NCI-H1930 (cell line): ENCODE measurements around the gene INTS11.

Experiments
- DNase-seq, 2 experiments: peaks; one replicate each; lab custom pipeline; 2025; lab: John Stamatoyannopoulos, UW

The INTS11 gene

DNA sequence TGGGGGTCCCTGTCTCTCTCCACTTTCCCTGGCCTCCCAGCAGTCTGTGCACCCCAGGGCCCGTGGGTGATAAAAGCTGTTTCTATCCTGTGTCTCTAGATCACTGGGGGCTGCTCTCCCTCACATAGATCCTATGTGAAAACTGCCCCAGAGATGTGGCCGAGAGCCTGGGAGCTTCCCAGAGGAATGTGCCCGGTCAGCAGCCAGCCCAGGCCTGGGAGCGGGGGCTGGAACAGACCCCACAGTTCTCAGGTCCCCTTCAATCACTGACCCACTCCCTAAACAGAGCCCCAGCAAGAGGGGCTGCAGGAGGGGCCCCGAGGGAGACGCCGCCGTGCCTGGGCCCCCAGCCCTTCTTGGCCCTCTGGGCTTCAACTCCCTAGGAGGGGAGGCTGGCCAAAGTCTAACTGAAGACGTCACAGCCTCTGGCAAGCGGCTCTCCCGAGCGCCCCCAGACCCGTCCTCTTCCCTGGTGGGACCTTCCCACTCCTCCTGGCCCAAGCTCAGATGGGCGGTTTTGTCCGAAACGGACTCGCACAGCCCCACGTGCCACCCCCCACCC, 33.5 kb upstream of the INTS11 start:
- DNase-seq: no peak

DNA sequence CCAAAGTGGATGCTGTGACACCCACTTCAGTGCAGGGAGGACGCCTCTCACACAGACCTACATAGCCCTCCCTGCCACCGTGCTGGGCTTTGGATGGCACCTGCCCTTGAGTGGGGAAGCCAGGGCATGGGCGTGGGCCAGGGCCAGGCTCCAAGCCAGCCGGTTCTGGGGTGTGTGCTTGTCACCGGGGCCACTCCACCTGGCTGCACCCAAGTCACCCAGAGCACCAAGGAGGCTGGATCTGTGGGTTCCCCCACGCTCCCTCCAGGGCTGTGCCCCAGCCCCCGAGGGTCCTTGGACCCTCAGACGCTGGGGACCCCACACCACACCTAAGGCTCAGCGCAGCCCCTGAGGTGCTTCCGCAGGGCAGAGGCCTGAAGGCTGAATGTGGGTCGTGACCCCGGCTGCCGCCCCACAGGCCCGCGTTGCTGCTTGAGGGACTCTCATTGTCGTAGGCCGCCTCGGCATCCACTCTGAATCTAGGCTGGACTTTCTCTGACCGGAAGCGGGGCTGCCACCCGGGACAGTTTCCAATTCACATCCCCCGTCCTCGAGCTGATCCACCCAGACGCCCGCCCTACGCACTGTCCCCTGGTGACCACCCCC, 32.4 kb upstream of the INTS11 start:
- DNase-seq: no peak

DNA sequence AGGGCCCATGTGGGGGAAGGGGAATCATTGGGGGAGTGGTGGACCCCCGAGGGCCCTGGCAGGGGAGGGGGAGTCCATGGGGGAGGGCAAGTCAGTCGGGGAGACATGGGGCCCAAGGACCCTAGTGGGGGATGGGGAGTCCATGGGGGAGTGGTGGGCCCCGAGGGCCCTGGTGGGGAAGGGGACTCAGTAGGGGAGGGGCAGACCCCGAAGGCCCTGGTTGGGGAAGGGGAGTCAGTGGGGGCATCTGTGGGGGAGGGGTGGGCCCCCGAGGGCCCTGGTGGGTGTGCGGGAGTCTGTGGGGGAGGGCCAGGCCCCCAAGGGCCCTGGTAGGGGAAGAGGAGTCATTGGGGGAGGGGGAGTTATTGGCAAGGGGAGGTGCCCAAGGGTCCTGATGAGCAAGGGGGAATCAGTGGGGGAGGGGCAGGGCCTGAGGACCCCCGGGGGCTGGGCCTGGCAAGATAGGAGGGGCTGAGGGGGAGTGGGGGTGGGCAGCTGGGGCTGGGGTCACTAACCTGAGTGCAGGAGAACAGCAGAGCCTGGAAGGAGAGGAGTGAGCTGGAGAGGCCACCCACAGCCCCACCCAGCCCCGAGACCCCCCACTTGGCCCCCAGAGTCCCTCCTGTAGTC, 31.8 kb upstream of the INTS11 start:
- no peak for DNase-seq

DNA sequence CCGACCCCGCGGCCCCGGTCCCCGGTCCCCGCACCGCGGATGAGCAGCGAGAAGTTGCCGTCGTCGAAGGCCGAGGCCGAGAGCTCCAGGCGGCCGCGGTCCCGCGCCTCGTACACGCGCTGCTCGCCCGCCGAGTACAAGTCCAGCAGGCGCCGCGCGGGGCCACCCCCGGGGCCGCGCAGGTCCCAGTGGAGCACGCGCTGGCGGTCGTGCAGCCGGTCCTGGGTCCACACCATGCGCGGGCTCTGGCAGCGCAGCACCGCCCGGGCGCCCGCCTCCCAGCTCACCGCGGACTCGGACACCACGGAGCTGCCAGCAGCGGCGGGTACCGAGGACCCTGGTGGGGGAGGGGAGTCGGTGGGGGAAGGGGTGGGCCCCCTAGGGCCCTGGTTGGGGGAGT, 31.0 kb upstream of the INTS11 start:
- DNase-seq: no peak

DNA sequence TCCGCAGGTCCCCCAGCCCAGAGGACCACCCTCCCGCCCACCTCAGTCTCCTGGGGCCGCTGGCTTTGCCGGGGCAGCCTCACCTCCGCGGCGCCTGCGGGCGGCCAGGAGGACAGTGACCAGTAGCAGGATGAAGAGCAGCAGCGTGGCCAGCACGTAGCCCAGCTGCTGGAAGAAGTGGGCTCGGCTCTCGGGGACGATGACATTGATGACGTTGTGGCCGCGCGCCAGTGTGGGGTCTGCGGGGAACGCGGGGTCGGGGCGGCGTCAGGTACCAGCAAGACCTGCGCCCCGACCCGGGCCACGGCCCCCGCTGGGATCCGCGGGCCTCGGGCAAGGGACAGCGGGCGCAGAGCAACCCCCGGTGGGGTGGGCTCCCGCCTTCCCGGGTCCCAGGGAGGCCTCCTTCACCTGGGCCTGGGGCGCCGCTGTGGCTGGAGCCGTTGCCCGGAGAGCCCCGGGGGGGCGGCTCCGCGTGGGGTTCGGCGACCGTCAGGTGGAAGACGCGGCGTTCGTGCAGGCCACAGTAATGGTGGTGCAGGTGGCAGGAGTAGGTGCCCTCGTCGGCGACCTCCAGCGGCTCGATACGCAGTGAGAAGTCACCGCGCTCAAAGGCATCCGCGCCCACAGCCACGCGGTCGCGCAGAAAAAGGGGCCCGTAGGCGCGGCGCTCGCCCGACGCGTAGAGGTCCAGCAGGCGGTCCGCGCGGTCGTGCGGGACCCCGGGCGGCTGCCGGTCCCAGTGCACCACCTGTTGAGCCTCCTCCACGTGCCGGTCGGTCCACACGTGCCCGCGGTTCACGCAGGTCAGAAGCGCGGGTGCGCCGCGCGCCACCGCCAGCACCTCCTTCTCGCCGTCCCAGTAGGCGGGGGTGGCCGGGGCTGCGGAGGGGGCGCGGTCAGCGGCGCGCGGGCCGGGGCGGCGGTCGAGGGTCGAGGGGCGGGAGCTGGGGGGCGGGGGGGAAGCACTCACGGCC, 30.1 kb upstream of the INTS11 start:
- no peak for DNase-seq

DNA sequence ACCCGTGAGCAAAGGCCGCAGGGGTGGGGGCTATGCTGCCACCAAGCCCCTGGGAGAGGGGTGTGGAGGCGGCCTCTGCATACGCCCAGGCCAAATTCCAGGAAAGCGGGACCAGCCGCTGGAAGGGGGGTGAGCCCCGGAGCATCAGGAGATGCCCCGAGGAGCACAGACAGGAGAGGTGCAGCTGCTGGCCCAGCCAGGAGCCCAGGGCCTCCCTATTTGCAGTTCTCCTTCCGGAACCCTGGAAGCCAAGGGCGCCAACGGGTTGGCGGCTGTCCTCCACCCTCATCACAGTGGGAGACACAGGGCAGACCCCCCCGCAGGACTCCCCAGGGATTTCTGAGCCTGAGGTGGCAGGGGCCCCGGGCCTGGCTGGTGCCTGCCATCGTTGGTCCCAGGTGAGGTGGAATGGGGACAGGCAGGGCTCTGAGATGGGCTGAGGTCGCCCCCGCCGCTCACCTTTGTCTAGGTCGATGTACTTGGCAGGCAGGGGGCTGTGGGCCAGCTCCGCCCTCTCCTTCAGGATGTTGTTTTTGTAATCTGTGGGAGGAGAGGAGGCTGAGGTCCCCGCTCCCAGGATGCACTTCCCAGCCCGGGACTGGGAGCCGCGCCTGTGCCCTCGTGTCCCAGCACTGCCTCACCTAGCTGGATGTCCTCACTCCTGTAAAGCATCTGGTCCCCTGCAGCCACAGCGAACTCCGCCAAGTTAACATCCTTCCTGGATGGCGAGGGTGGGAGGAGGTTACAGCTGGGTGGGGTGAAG, 29.1 kb upstream of the INTS11 start:
- no peak for DNase-seq

DNA sequence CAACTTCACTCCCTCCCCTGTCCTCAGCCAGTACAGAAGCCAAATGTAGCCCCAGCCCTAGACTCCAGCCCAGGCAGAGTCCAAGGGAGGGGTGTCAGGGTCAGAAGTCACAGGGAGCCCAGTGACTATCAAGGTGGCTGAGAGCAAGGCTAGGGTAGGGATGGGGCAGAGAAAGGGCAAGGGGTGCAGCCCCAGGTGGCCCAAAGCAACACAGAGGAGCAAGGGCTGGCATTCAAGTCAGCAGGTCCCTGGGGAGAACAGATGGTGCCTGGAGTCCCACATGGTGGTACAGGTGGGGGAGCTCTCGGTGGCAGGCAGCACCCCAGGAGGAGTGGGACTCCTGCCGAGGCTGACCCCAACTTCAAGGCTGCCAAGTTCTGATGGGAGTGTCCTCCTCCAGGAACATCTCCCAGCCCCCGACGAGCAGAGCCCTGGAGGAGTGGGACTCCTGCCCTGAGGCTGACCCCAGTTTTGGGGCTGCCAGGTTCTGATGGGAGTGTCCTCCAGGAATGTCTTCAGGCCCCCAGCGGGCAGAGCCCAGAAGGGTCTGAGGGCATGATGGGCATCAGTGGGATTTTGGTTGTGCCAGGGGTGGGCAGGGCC, 28.4 kb upstream of the INTS11 start:
- no peak for DNase-seq

DNA sequence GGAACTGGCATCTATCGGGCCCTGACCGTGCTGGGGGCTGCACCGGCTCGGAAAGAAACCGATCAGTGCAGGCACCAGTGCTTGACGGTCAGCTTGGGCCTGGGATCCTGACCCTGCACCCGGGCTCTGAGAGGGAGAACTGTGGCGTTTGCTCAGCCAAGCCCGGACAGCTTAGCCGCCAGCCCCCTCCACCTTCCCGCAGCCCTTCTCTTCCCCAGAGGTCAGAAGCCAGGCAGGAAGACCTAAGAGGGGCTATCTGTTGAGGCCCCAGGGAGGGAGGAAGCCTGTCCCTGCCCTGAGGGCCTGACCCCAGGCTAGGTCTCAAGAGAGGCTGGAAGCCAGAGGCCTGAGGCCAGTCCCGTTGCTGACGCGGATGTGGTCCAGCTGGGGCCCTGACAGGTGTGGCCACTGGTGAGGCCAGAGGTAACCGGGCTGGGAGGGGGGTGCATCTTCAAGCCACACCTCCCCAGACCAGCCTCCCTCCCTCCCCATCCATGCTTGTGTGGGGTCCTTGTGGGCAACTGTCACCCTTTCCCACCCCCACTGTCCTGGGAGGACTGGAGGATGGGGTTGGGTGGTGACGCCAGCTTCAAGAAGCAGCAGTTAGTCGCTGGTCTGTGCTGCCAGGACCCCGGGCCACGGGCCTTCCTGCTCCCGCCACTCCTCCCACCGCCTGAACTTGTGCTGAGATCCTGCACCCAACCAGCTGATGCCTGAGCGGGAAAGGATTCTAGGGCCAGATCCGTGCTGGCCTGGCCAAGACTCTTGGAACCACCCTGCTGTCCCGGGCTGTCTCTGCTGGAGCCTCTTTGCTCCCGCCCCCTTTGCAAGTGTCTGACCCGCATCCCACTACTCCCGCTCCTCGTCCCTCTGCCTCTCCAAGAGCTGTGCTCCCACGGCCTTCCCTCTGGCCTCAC, 27.3 kb upstream of the INTS11 start:
- DNase-seq: no peak

DNA sequence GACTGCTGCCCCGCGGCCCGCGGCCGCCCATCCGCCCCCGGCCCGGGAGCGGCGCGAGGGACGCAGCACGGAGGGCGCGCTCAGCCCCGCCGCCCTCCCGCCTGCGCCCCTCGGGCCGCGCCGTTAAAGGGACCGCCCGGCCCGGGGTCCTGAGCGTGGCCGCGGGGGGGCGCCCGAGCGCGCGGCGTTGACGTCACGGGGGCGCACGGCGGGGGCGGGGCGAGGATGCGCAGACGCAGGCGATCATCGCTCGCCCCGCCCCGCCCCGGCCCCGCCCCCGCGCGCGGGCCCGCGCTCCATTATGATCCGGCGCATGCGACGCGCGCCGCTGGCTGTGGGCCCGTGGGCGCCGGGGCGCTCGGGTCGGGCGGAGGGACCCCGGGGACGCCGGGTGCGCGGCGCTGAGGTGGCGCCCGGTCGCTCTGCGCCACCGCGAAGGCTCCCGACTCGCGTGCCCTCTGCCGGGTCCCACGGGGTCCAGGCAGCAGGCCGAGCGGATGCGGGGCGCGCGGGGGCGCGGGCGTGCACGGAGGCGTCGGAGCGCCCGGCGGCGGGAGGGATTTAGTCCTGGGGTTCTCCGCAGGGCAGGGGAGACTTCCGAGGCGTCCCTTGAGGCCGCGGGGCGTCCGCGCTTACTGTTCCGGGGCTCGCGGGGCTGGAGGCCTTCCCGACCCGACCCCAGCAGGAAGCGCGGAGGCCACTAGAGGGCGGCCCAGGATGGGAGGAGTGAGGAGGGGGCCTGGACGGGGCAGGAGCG, 25.0 kb upstream of the INTS11 start, which contains the start of gene DVL1:
Gene DVL1 (minus strand): TSS at position 163 of the 757 bp plus-strand sequence. CDS start 353 bp downstream, outside the sequence.
- peak; percentile 62 to 75 for DNase-seq

DNA sequence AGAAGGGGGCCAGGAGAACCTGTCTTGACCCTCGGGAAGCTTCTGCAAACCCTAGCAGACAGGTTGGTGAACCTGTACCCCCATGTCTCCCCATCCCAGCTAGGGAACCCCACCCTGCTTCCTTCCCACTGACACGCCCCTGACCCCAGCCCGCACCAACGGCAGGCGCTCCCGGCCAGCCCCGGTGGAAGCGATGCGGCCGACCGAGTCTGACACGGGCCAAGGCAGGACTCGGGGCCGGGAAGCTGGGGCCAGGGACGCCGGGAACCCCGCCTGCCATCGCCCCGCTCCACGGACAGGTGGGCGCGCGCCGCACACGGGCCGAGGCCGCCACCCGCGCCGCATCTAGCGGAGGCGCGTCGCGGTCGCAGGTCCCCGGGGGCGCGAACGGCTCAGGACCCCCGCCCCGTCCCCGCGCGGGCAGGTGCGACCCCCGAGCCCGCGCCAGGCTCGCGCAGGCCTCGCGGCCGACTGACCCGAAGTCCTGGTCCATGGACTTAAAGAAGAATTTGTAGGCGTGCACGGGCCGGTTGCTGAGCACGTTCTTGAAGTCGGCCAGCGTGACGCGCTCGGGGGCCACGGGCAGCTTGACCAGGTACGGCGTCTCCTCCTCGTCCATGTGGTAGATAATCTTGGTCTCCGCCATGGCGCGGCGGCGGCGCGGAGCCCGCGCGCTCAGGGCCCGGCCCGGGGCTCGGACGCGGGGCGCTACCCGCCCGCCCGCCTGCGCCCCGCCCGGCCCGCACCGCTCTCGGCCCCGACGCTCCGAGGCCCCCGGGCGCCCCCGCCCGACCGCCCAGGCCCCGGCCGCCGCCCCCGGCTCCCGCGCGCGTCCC, 24.2 kb upstream of the INTS11 start:
- DNase-seq: no peak

DNA sequence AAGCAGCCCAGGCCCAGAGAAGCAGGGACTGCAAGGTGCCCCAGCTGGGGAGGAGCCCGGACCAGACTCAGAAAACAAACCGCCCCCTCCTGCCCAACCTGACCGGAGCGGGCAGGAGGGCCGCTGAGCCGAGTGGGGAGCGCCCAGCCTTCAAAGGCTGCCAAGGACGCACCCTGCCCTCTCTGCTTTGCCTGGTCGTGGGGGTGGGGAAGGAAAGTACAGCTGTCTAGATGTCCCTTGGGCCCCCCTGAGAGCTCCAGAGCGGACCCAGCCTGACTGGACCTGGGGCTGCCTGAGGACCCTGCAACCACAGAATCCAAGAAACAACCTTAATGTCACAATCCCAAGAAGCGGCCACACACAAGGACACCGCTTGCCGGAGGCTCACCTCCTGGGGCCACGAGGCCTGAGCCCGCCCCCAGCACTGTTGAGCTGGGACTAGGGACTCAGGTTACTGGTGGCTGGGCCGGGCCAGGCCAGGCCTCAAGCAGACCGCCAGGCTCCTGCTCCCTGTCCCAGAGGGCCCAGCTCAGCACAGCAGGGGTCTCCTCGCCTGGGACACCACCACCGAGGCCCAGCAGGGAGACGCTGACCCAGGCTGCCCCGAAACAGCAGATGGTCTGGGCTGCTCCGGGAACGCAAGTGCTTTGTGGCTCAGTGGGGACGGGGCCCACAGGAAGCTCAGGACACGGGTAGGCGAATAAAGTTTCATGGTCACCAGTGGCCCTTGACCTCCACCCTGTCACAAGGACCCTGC, 23.4 kb upstream of the INTS11 start:
- no peak for DNase-seq

DNA sequence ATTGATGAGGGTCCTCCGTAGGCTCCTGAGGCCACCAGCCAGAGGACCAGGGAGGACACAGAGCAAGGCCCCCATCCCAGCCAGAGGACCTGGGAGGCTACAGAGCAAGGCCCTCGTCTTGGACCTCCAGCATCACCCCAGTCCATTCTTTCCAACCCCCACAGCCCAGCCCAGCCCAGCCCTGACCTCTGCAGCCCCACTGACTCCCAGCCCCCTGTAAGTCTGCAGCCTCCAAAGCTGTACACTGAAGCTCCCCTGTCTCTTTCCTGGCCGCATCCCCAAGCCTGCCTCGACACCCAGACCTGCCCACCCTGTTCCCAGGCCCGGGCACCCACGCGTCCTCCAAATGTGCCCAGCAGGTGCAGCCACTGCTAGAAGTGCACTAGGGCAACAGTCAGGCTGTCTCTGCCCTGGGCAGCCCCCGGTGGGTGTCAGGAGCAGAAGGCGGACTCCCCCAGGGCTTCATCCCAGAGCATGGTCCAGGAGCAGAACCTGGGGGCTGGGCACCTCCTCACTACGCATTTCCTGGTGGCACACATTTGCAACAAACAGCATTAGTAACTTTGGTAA, 22.7 kb upstream of the INTS11 start:
- no peak for DNase-seq

DNA sequence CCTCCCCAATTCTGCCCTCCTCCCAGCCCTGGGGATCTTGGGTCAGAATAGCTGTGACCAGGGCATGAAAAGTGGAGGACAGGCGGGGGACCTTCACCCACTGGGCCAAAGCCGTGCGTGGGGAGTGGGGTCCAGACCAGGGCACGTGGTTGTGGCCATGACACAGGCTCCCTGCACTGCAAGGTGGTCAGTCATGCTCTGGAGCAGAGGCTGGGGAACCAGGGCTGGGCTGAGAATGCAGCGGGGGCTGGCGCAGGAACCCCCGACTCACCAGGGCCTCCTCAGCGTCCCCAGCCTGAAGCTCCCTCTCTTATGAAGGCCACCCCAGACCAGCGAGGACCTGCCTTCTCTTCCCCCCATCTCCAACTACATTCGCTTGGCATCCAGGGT, 22.0 kb upstream of the INTS11 start:
- DNase-seq: no peak

DNA sequence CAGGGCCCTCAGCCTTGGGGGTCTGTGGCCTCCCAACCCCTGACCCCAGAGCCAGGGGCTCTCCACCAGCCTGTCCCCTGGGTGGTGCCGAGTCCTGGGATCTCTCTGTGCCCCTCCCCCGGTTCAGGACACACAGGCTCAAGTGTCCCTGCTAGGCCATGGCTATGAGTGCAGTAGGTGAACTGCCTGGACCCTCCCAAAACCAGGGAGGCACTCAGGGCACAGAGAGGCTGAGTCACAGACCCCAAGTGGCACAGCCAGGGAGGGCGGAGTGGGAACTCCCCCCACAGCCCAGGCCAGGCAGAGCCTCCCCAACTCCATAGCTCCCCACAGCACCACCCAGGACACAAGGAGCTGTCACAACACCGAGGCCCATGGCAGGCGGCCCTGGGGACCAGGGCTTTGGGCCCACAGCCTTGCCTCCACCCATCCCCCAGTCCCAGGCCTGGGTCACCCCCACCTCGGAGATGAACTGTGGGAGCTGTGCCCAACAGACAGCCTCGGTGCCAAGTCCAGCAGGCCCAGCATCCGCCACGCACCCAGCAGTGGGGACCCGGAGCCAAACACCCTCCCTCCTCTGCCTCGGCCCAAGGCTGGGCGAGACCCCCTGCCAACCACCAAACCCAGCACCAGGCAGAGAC, 21.5 kb upstream of the INTS11 start:
- no peak for DNase-seq

DNA sequence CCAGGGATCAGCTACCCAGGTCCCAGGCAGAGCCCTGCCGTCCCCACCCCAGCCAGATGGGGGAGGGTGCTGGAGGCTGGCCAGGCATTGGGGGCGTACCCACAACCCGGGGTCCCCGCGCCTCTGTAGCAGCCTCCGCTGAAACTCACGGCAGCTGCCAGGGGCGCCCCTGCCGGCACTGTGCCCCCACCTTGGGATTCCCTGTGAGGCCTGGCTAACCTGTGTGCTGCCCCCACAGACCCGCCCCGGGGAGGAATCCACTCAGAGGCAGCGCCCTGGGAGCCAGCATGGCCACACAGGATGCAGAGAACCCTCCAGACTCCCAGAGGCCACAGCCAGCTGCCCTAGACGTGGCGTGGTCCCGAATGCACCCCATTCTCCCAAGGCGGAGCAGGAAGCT, 20.9 kb upstream of the INTS11 start:
- no peak for DNase-seq

DNA sequence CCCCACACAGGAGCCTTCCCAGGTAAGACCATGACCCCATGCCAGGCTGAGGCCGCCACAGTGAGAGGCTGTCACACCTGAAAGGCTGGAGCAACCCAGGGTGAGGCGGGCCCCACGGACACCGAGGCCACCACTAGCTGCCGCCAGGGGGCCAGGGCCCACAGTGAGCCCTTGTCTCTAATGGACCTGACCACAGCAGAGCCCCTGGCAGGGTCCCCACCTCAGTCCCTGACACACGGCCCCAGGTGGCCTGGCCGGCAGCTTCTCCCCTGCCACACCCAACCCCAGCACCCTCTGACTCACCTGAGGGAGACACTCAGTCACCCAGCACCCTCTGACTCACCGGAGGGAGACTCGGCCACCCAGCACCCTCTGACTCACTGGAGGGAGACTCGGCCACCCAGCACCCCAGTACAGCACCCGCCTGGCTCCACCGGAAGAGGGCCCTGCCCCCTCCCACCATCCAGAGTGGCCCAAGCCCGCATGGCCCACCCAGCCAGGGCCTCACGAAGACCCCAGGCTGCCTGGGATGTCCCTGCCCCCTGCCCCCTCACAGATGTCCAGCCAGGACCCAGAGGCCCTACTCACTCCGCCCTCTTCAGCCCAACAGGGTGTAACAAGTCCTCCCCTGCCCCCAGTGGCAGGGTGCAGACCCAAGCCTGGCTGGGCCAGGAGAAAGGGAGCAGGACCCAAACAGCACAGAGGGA, 20.3 kb upstream of the INTS11 start:
- no peak for DNase-seq
